Measurements from ENCODE around the gene COG5. TPM values are rescaled to one million over a fixed set of nuclear protein-coding genes. Genes with fewer than 3 reads are reported as not detected.

COG5 gene
- total and polyA plus RNA-seq, 2 of the 8 experiments (the other 6 are each of a cell fraction or from before 2014, with no cell fraction given) = 10.5 to 28.1 TPM

GRCh38 chr7:107277331-107277730 lies 286.4 kb downstream of the COG5 start:
- DNase-seq (ENCODE audit: low read depth in 1 of 2, low spot score in 2 of 2) = no peak
- H4K91ac ChIP-seq (replicated peaks; ENCODE audit: insufficient read length, low read length) = no peak overlapping the region
- no peak overlapping the region for H2BK20ac ChIP-seq (ENCODE audit: low read length)
- no peaks in the 10 kb centered on the region for H3K4me1 ChIP-seq (replicated peaks in 1 of 4; ENCODE audit: control insufficient read depth in 3 of 4, insufficient read depth in 4 of 4, low read length in 3 of 4)
- H3K36me3 ChIP-seq (ENCODE audit: control insufficient read depth in 2 of 4, insufficient read depth in 4 of 4, low read length in 3 of 4) = no peaks in the 10 kb centered on the region
- ChIA-PET POLR2A (ENCODE audit: partially characterized antibody) (no interaction called here), CTCF (ENCODE audit: partially characterized antibody) (interaction anchor here (0.7 kb wide), 1 partner anchor 13 kb away, joined by 4 read pairs; no protein-coding TSS in a partner anchor)
- no peak overlapping the region for H4K8ac ChIP-seq (ENCODE audit: extremely low read depth, insufficient read depth, low read length)
- H2BK12ac ChIP-seq (ENCODE audit: low read depth, low read length) = no peak overlapping the region
- H4K5ac ChIP-seq (ENCODE audit: insufficient read length, low read depth, low read length) = no peak overlapping the region
- H3K9me3 ChIP-seq (ENCODE audit: insufficient read depth in 2 of 2, low read depth in 1 of 2, low read length in 1 of 2) = no peaks in the 10 kb centered on the region
- WGBS, 2 experiments (ENCODE audit: extremely low coverage in 1 of 2, insufficient coverage in 1 of 2, insufficient read length in 1 of 2, insufficient replicate concordance in 2 of 2, low coverage in 1 of 2, low lambda C conversion rate in 2 of 2, missing lambda C conversion rate in 1 of 2) = 83% methylated on average over 2 of the region's 2 CpGs; no CpG with 5 or more reads in 1 of the 2 experiments
- H3K79me2 ChIP-seq (ENCODE audit: control insufficient read depth in 1 of 2, insufficient read depth in 2 of 2, low read length in 2 of 2) = no peaks in the 10 kb centered on the region
- H3K4me2 ChIP-seq (ENCODE audit: insufficient read depth in 1 of 2, low read depth in 2 of 2, low read length in 2 of 2) = no peak overlapping the region
- no peak overlapping the region for H3K27ac ChIP-seq (ENCODE audit: low read depth, low read length)
- no peak overlapping the region for H2BK5ac ChIP-seq (ENCODE audit: low read depth, low read length)
- no peaks in the 10 kb centered on the region for H3K27me3 ChIP-seq (replicated peaks in 1 of 4; ENCODE audit: control insufficient read depth in 3 of 4, extremely low read depth in 1 of 4, insufficient read depth in 3 of 4, low read length in 3 of 4)
- no peak overlapping the region for H2AFZ ChIP-seq (ENCODE audit: low read length)
- no peak overlapping the region for H3K18ac ChIP-seq (ENCODE audit: extremely low read depth, low read length)
- H3K23me2 ChIP-seq (ENCODE audit: low read depth, low read length) = no peaks in the 10 kb centered on the region
- no peak overlapping the region for H3K23ac ChIP-seq (ENCODE audit: insufficient read length)
- no peak overlapping the region for H3K4me3 ChIP-seq (ENCODE audit: extremely low read depth in 1 of 4, insufficient read depth in 2 of 4, low read depth in 3 of 4, low read length in 4 of 4)
- no peak overlapping the region for H2AK5ac ChIP-seq (ENCODE audit: low read depth, low read length)
- no peak for FAIRE-seq
- H3K79me1 ChIP-seq (ENCODE audit: low read depth, low read length) = no peaks in the 10 kb centered on the region
- no peak overlapping the region for H3K56ac ChIP-seq (replicated peaks; ENCODE audit: insufficient read length, low read depth, low read length)
- no peak overlapping the region for H3K14ac ChIP-seq (ENCODE audit: insufficient read length)
- H2BK120ac ChIP-seq (replicated peaks; ENCODE audit: low read depth, low read length) = no peak overlapping the region
- H3K4ac ChIP-seq (replicated peaks; ENCODE audit: insufficient read length, low read depth, low read length) = no peak overlapping the region
- no peak overlapping the region for H3K9ac ChIP-seq (replicated peaks in 1 of 4; ENCODE audit: extremely low read depth in 1 of 4, low read depth in 3 of 4, low read length in 3 of 4)
- H2BK15ac ChIP-seq (ENCODE audit: low read length) = no peak overlapping the region
- no peaks in the 10 kb centered on the region for H4K20me1 ChIP-seq (replicated peaks in 1 of 2; ENCODE audit: control insufficient read depth in 1 of 2, insufficient read depth in 2 of 2, low read length in 2 of 2)
- no peak for TF ChIP-seq NRF1 (IDR thresholded peaks at IDR 0.05; ENCODE audit: low read depth, low read length)
- no peak for TF ChIP-seq TCF12 (IDR thresholded peaks at IDR 0.05; ENCODE audit: low read depth, low read length)
- no peak for TF ChIP-seq KDM1A (IDR thresholded peaks at IDR 0.05; ENCODE audit: borderline replicate concordance, low read length)
- TF ChIP-seq HDAC2 (IDR thresholded peaks at IDR 0.05; ENCODE audit: borderline replicate concordance in 1 of 2, low read depth in 2 of 2, low read length in 2 of 2) = no peak
- TF ChIP-seq SIN3A (conservative IDR thresholded peaks at IDR 0.05 in 1 of 2, IDR thresholded peaks at IDR 0.05 in 1 of 2; ENCODE audit: low read depth in 1 of 2, low read length in 2 of 2) = no peak
- TF ChIP-seq CREB1 (IDR thresholded peaks at IDR 0.05) = no peak
- TF ChIP-seq CBX8 (IDR thresholded peaks at IDR 0.05; ENCODE audit: borderline replicate concordance, low read depth, low read length) = no peak
- TF ChIP-seq RBBP5 (IDR thresholded peaks at IDR 0.05; ENCODE audit: borderline replicate concordance, low read depth, low read length) = no peak
- TF ChIP-seq RAD21 (IDR thresholded peaks at IDR 0.05 in 1 of 2, conservative IDR thresholded peaks at IDR 0.05 in 1 of 2; ENCODE audit: low read depth in 2 of 2, low read length in 2 of 2) = no peak
- TF ChIP-seq ATF3 (IDR thresholded peaks at IDR 0.05; ENCODE audit: insufficient read depth, low read depth, low read length) = no peak
- no peak for TF ChIP-seq SRF (IDR thresholded peaks at IDR 0.05; ENCODE audit: low read depth, low read length)
